Measurements from ENCODE around the gene RFNG. TPM values are rescaled to one million over a fixed set of nuclear protein-coding genes. Genes with fewer than 3 reads are reported as not detected.

Gene RFNG
- total RNA-seq, 1 donor from 2014 or later: 40.2 TPM

DNA sequence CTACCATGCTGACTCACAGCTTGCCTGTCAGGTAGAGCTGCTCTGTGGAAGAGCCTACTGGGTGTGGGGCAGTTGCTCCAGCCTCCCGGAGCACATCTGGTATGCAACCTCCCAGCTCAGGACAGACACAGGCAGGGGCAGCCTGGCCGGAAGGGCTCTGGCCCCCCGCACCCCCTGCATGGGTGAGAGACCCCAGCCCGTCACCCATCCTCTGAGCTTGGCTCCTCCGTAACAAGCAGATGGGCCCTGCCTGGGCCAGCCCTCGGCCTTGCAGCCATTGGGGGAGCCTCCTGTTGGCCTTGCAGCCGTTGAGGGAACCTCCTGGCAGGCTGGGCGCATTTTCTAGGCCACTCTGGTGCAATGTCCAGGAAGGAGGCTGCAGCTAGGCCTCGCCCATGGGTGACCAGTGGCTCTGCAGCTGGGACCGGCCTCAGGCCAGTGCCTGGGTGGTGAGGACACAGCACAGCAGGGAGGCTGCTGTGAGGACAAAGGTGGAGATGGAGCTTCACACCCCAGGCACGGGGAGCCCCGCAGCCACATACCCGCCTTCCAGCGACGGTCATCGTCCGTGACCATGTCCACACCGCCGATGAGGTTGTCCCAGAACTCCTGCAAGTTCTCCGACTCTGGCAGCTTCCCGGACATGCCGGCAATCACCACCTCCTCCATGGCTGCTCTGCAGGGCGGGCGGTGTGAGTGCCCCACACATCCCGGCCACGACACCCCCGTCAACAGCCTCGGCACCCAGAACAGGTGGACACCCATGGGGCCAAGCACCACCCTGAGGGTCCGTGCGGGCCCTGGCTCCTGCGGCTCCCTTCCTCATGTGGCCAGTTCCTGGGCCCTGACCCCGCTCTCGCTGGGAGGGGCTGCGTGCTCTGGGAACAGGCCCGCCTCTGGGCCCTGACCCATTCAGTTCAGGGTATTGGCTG is 44.4 kb upstream of the RFNG start:
- no peaks in the 10 kb centered on the region for H3K9me3 ChIP-seq (ENCODE audit: insufficient read depth, low read depth, low read length)
- H3K9ac ChIP-seq (ENCODE audit: low read length): peak overlapping the region; percentile 88
- H3K27me3 Mint-ChIP-seq (ENCODE audit: low read depth, unreplicated experiment): no peaks in the 10 kb centered on the region
- H3K79me2 ChIP-seq (ENCODE audit: insufficient read depth, low read length): peaks cover 56% of the 10 kb centered on the region
- H3K4me3 Mint-ChIP-seq (ENCODE audit: unreplicated experiment): peak overlapping the region; percentile 77
- no peak for FAIRE-seq
- peaks cover 28% of the 10 kb centered on the region for H3K4me1 ChIP-seq (ENCODE audit: insufficient read depth, low read length)
- H3K4me1 Mint-ChIP-seq (ENCODE audit: low read depth, unreplicated experiment): peaks cover 6% of the 10 kb centered on the region
- no peaks in the 10 kb centered on the region for H3K36me3 Mint-ChIP-seq (ENCODE audit: low read depth, unreplicated experiment)
- no peak for TF ChIP-seq EZH2 (IDR thresholded peaks at IDR 0.05; ENCODE audit: insufficient read depth, low read length)
- no peak for TF ChIP-seq CTCF (IDR thresholded peaks at IDR 0.05; ENCODE audit: insufficient read depth, low read depth, low read length)
- H3K36me3 ChIP-seq (ENCODE audit: insufficient read depth, low read length): peaks cover 4% of the 10 kb centered on the region
- peak overlapping the region; percentile 99 for H3K4me2 ChIP-seq (ENCODE audit: low read length)
- no peak overlapping the region for H3K27ac ChIP-seq (ENCODE audit: low read depth, low read length)
- no peak overlapping the region for H3K27ac Mint-ChIP-seq (ENCODE audit: unreplicated experiment)
- no peak for DNase-seq (ENCODE audit: low read depth)
- no peak overlapping the region for H2AFZ ChIP-seq (ENCODE audit: low read depth, low read length)
- peaks cover 50% of the 10 kb centered on the region for H4K20me1 ChIP-seq (ENCODE audit: insufficient read depth, low read length)
- H3K4me3 ChIP-seq (ENCODE audit: insufficient read depth, low read depth, low read length): peak overlapping the region; percentile 70
- no peaks in the 10 kb centered on the region for H3K27me3 ChIP-seq (ENCODE audit: insufficient read depth, low read length)
- no peaks in the 10 kb centered on the region for H3K9me3 Mint-ChIP-seq (ENCODE audit: unreplicated experiment)

DNA sequence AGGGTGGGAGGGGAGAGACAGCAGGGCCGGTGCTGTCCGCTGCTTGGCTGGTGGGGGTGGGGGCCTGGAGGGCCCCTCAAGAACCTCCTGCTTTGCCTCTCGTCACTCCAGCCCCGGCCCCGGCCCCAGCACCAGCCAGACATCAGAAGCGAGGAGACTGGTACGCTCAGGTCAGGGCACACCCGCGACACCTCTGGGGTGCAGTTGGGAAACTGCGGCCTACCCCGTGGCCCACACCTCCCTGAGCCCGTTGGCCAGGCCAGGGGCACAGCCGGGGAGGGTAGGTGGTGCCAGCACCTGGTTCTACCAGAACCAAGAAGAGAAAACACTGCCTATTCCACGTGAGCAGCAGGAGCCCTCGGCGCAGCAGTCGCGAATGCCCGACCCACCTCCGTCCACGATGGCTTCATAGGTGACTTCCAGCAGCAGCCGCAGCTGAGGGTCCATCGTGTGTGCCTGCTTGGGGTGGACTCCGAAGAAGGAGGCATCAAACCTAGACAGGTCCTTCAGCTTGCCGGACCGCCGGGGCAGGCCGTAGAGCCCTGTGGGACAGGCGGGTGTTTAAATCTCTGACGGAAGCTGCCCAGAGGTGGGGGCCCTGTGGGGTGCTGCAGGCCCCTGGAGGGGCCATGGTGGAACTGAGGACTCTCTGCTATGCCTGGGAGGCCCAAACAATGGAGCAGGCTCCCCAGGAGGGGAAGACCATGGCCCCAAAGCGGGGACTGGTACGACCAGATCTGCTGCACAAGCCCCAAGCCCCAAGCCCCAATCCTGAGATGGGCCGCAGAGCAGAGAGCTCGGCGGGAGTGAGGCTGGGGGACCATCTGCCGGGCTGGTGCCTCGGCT is 43.5 kb upstream of the RFNG start:
- Histone ChIP-seq H3K27me3 (ENCODE audit: insufficient read depth, low read length) (no peaks in the 10 kb centered on the region), H3K9ac (ENCODE audit: low read length) (no peak overlapping the region), H3K79me2 (ENCODE audit: insufficient read depth, low read length) (peaks cover 56% of the 10 kb centered on the region), H2AFZ (ENCODE audit: low read depth, low read length) (no peak overlapping the region), H3K4me1 (ENCODE audit: insufficient read depth, low read length) (peaks cover 28% of the 10 kb centered on the region), H3K9me3 (ENCODE audit: insufficient read depth, low read depth, low read length) (no peaks in the 10 kb centered on the region), H3K27ac (ENCODE audit: low read depth, low read length) (no peak overlapping the region), H3K36me3 (ENCODE audit: insufficient read depth, low read length) (peaks cover 8% of the 10 kb centered on the region), H3K4me2 (ENCODE audit: low read length) (peak overlapping the region; percentile 99), H4K20me1 (ENCODE audit: insufficient read depth, low read length) (peaks cover 59% of the 10 kb centered on the region), H3K4me3 (ENCODE audit: insufficient read depth, low read depth, low read length) (no peak overlapping the region)
- Mint-ChIP-seq H3K4me3 (ENCODE audit: unreplicated experiment) (no peak overlapping the region), H3K36me3 (ENCODE audit: low read depth, unreplicated experiment) (no peaks in the 10 kb centered on the region), H3K27me3 (ENCODE audit: low read depth, unreplicated experiment) (no peaks in the 10 kb centered on the region), H3K4me1 (ENCODE audit: low read depth, unreplicated experiment) (peaks cover 4% of the 10 kb centered on the region), H3K27ac (ENCODE audit: unreplicated experiment) (no peak overlapping the region), H3K9me3 (ENCODE audit: unreplicated experiment) (no peaks in the 10 kb centered on the region)
- no peak for TF ChIP-seq EZH2 (IDR thresholded peaks at IDR 0.05; ENCODE audit: insufficient read depth, low read length)
- TF ChIP-seq CTCF (IDR thresholded peaks at IDR 0.05; ENCODE audit: insufficient read depth, low read depth, low read length): no peak
- DNase-seq (ENCODE audit: low read depth): no peak
- no peak for FAIRE-seq
